Endodermal cell (in vitro differentiated cells): Measurements from ENCODE around the gene KRT40. TPM values are rescaled to one million over a fixed set of nuclear protein-coding genes. Genes with fewer than 3 reads are reported as not detected.

ENCODE experiments used
- DNase-seq: peaks from one replicate; pipeline ENCODE4 v3.0.0-alpha.2; 2017
- H3K27ac ChIP-seq: 2 replicates; pipeline ENCODE4 v1.5.1; 2013; ENCODE audit warnings: mild to moderate bottlenecking, low read depth, low read length, moderate library complexity
- H3K27me3 ChIP-seq: 2 replicates; pipeline ENCODE4 v1.6.1; 2013; ENCODE audit warnings: mild to moderate bottlenecking, low read length, moderate library complexity; ENCODE audit not compliant: insufficient read depth, control insufficient read depth, poor library complexity, severe bottlenecking
- H3K36me3 ChIP-seq: 2 replicates; pipeline ENCODE4 v1.7.0; 2013; ENCODE audit warnings: mild to moderate bottlenecking, low read length, moderate library complexity; ENCODE audit not compliant: control insufficient read depth, insufficient read depth
- H3K4me1 ChIP-seq: one replicate; pipeline ENCODE4 v1.7.0; 2013; ENCODE audit warnings: low read length; ENCODE audit not compliant: control insufficient read depth, insufficient read depth
- H3K4me3 ChIP-seq: 2 replicates; pipeline ENCODE4 v1.5.1; 2013; ENCODE audit warnings: mild to moderate bottlenecking, low read length, moderate library complexity
- H3K9ac ChIP-seq: 2 replicates; pipeline ENCODE4 v1.6.1; 2013; ENCODE audit warnings: mild to moderate bottlenecking, low read length, moderate library complexity; ENCODE audit not compliant: poor library complexity, severe bottlenecking; ENCODE audit errors: extremely low read depth
- H3K9me3 ChIP-seq: 2 replicates; pipeline ENCODE4 v1.6.1; 2013; ENCODE audit warnings: mild to moderate bottlenecking, low read length, moderate library complexity; ENCODE audit not compliant: control insufficient read depth
- H3K27ac Mint-ChIP-seq: 2 replicates; pipeline ENCODE4 v1.8.0; 2020; ENCODE audit warnings: mixed read lengths
- H3K27me3 Mint-ChIP-seq: 2 replicates; pipeline ENCODE4 v1.8.0; 2021; ENCODE audit warnings: mild to moderate bottlenecking, mixed read lengths; ENCODE audit not compliant: insufficient read depth
- H3K36me3 Mint-ChIP-seq: 2 replicates; pipeline ENCODE4 v1.8.0; 2020; ENCODE audit warnings: low read depth, mixed read lengths
- H3K4me1 Mint-ChIP-seq: 2 replicates; pipeline ENCODE4 v1.8.0; 2020; ENCODE audit warnings: mixed read lengths
- H3K4me3 Mint-ChIP-seq: 2 replicates; pipeline ENCODE4 v1.8.0; 2020; ENCODE audit warnings: mild to moderate bottlenecking, moderate library complexity, mixed read lengths
- H3K9me3 Mint-ChIP-seq: 2 replicates; pipeline ENCODE4 v1.8.0; 2020; ENCODE audit warnings: mild to moderate bottlenecking, mixed read lengths
- WGBS, 2 experiments: methylation state at CpG; one replicate each; pipeline versions ENCODE4 v1.1.5 to v1.1.7; 2013; ENCODE audit warnings: missing lambda C conversion rate in 2 of 2, mixed read lengths in 1 of 2; ENCODE audit not compliant: insufficient coverage in 1 of 2, insufficient read length in 1 of 2; 5-methylcytosine and 5-hydroxymethylcytosine counted together
- total RNA-seq, 2 donors: library from RNA; stranded (reverse); fragmentation: NEBNext Ultra II Directional in 1 of 2; extraction: Animal tissue kit (Norgen Biotek cat#: 25700) in 1 of 2; gene quantifications; 2 replicates in 1 of 2; 3 replicates in 1 of 2; pipeline ENCODE4 v1.2.1, GENCODE V29; 2021
- TF ChIP-seq, protein P1 (sequence below): fragments of 200-600 bp; sonication (generic); conservative IDR thresholded peaks from 2 replicates; pipeline ENCODE4 v1.5.0; 2021; ENCODE audit warnings: antibody characterized with exemption, mild to moderate bottlenecking

KRT40 gene
- total RNA-seq, 2 donors from 2014 or later, result not detected

- WGBS, 2 experiments, result 79 to 100% methylated on average over 1 of the region's 1 CpG
- Histone ChIP-seq H3K27ac (no peak overlapping the region), H3K27me3 (peaks cover 83% of the 10 kb centered on the region), H3K4me1 (no peaks in the 10 kb centered on the region), H3K9me3 (no peaks in the 10 kb centered on the region), H3K4me3 (no peak overlapping the region), H3K9ac (no peak overlapping the region), H3K36me3 (no peaks in the 10 kb centered on the region)
- H3K4me1 Mint-ChIP-seq, result peaks cover 12% of the 10 kb centered on the region
- peaks cover 64% of the 10 kb centered on the region for H3K27me3 Mint-ChIP-seq
- TF ChIP-seq, protein P1, sequence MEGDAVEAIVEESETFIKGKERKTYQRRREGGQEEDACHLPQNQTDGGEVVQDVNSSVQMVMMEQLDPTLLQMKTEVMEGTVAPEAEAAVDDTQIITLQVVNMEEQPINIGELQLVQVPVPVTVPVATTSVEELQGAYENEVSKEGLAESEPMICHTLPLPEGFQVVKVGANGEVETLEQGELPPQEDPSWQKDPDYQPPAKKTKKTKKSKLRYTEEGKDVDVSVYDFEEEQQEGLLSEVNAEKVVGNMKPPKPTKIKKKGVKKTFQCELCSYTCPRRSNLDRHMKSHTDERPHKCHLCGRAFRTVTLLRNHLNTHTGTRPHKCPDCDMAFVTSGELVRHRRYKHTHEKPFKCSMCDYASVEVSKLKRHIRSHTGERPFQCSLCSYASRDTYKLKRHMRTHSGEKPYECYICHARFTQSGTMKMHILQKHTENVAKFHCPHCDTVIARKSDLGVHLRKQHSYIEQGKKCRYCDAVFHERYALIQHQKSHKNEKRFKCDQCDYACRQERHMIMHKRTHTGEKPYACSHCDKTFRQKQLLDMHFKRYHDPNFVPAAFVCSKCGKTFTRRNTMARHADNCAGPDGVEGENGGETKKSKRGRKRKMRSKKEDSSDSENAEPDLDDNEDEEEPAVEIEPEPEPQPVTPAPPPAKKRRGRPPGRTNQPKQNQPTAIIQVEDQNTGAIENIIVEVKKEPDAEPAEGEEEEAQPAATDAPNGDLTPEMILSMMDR, result no peak
- no peaks in the 10 kb centered on the region for H3K9me3 Mint-ChIP-seq
- no peaks in the 10 kb centered on the region for H3K36me3 Mint-ChIP-seq
- no peak overlapping the region for H3K27ac Mint-ChIP-seq
- H3K4me3 Mint-ChIP-seq, result no peak overlapping the region
- DNase-seq, result no peak
Observed at GRCh38 chr17:40952661-40953060, 31.5 kb downstream of the KRT40 start.

DNA sequence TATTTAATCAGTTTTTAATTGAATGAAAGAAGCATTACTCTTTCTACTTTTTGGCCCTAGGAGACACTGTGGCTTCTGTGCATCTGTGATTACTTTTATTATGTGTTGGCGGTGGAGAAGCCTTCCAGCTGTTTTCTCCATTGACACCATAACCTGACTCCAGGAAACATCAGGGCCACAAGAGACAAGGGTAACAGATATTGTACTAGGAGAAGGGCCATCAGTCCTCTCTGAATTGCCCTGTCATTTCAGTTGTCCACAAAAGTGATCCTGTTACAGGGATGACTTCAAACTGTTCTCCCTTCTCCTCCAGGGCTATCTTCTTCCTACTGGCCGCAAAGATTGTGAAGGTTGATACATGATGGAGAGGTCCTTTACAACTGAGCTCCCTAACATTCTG, 32.0 kb downstream of the KRT40 start:
- TF ChIP-seq, protein P1, result no peak
- no peaks in the 10 kb centered on the region for H3K36me3 Mint-ChIP-seq
- H3K4me1 ChIP-seq, result no peaks in the 10 kb centered on the region
- H3K36me3 ChIP-seq, result no peaks in the 10 kb centered on the region
- H3K4me1 Mint-ChIP-seq, result peaks cover 8% of the 10 kb centered on the region
- peaks cover 67% of the 10 kb centered on the region for H3K27me3 Mint-ChIP-seq
- H3K27ac Mint-ChIP-seq, result no peak overlapping the region
- no peak overlapping the region for H3K4me3 Mint-ChIP-seq
- DNase-seq, result no peak
- no peaks in the 10 kb centered on the region for H3K9me3 Mint-ChIP-seq
- peaks cover 88% of the 10 kb centered on the region for H3K27me3 ChIP-seq
- no peak overlapping the region for H3K9ac ChIP-seq
- no peaks in the 10 kb centered on the region for H3K9me3 ChIP-seq
- no peak overlapping the region for H3K4me3 ChIP-seq
- H3K27ac ChIP-seq, result no peak overlapping the region
- WGBS, 2 experiments, result 100% methylated on average over 2 of the region's 2 CpGs; no CpG with 5 or more reads in 1 of the 2 experiments

GRCh38 chr17:40951011-40951622, 33.0 kb downstream of the KRT40 start:
- TF ChIP-seq, protein P1, result no peak
- DNase-seq, result no peak
- no peak overlapping the region for H3K27ac Mint-ChIP-seq
- no peaks in the 10 kb centered on the region for H3K4me1 ChIP-seq
- no peak overlapping the region for H3K4me3 ChIP-seq
- H3K36me3 ChIP-seq, result no peaks in the 10 kb centered on the region
- no peak overlapping the region for H3K4me3 Mint-ChIP-seq
- H3K4me1 Mint-ChIP-seq, result peaks cover 2% of the 10 kb centered on the region
- no peak overlapping the region for H3K27ac ChIP-seq
- H3K36me3 Mint-ChIP-seq, result no peaks in the 10 kb centered on the region
- H3K27me3 ChIP-seq, result peaks cover 91% of the 10 kb centered on the region
- H3K9ac ChIP-seq, result no peak overlapping the region
- H3K9me3 ChIP-seq, result no peaks in the 10 kb centered on the region
- H3K9me3 Mint-ChIP-seq, result no peaks in the 10 kb centered on the region
- WGBS, 2 experiments, result 97 to 100% methylated on average over 2 of the region's 2 CpGs
- peaks cover 78% of the 10 kb centered on the region for H3K27me3 Mint-ChIP-seq
